Activated naive CD8-positive, alpha-beta T cell treated with anti-CD3 and anti-CD28 coated beads, Interleukin-2, amount 10 ng/mL, durations not matched to agents 7 days and 5 days (primary cell): ENCODE measurements around the gene PARM1. TPM values are rescaled to one million over a fixed set of nuclear protein-coding genes. Genes with fewer than 3 reads are reported as not detected.

Source experiments
- ATAC-seq: fragments of 150-1000 bp; cut with Tn5 transposase; one replicate; pipeline ENCODE4 v1.10.0; 2021; ENCODE audit warnings: low read depth, moderate library complexity
- POLR2A ChIA-PET: fragments of 350-600 bp; sonication (Branson Sonifier 250); formaldehyde crosslinking; loops from one replicate; lab custom pipeline; 2021; ENCODE audit warnings: antibody characterized with exemption; lab: Charles Lee
- DNase-seq: peaks from one replicate; pipeline ENCODE4 v3.0.0; 2021
- H3K27ac Mint-ChIP-seq: one replicate; pipeline ENCODE4 v1.8.0; 2022; ENCODE audit warnings: mild to moderate bottlenecking, mixed read lengths
- H3K27me3 Mint-ChIP-seq: one replicate; pipeline ENCODE4 v1.8.0; 2022; ENCODE audit warnings: mild to moderate bottlenecking, moderate library complexity, mixed read lengths
- H3K36me3 Mint-ChIP-seq: one replicate; pipeline ENCODE4 v1.8.0; 2021; ENCODE audit warnings: mild to moderate bottlenecking, mixed read lengths
- H3K4me1 Mint-ChIP-seq: one replicate; pipeline ENCODE4 v1.8.0; 2021; ENCODE audit warnings: mixed read lengths
- H3K4me3 Mint-ChIP-seq: one replicate; pipeline ENCODE4 v1.8.0; 2022; ENCODE audit warnings: mild to moderate bottlenecking, moderate library complexity, mixed read lengths
- H3K9me3 Mint-ChIP-seq: one replicate; pipeline ENCODE4 v1.8.0; 2021; ENCODE audit warnings: mixed read lengths
- total RNA-seq, 2 experiments: library from RNA; stranded (reverse); gene quantifications; one replicate each; pipeline ENCODE4 v1.2.3, GENCODE V29; 2021

PARM1 gene
- total RNA-seq, 2 experiments from 2014 or later = not detected

- Mint-ChIP-seq H3K27me3 (no peaks in the 10 kb centered on the region), H3K4me3 (no peak overlapping the region), H3K27ac (no peak overlapping the region), H3K36me3 (no peaks in the 10 kb centered on the region), H3K9me3 (peaks cover 6% of the 10 kb centered on the region), H3K4me1 (no peaks in the 10 kb centered on the region)
- ATAC-seq (no peak), DNase-seq (no peak)
- POLR2A ChIA-PET = no interaction called here
These were observed 72.8 kb downstream of the PARM1 start for GRCh38 chr4:75005727-75006126.

GRCh38 chr4:75007891-75008290, 75.0 kb downstream of the PARM1 start:
- H3K9me3 Mint-ChIP-seq = peaks cover 8% of the 10 kb centered on the region
- no peak overlapping the region for H3K4me3 Mint-ChIP-seq

GRCh38 chr4:75009138-75009537, 76.2 kb downstream of the PARM1 start:
- H3K4me3 Mint-ChIP-seq = no peak overlapping the region
- H3K9me3 Mint-ChIP-seq = peaks cover 8% of the 10 kb centered on the region

More at GRCh38 chr4:75007891-75008290, 75.0 kb downstream of the PARM1 start:
- Mint-ChIP-seq H3K36me3 (no peaks in the 10 kb centered on the region), H3K27ac (no peak overlapping the region), H3K27me3 (no peaks in the 10 kb centered on the region), H3K4me1 (no peaks in the 10 kb centered on the region)
- DNase-seq = no peak
- POLR2A ChIA-PET = no interaction called here
- ATAC-seq = no peak

GRCh38 chr4:75011131-75011795, 78.3 kb downstream of the PARM1 start:
- H3K9me3 Mint-ChIP-seq = peaks cover 8% of the 10 kb centered on the region
- no peak overlapping the region for H3K27ac Mint-ChIP-seq
- H3K4me3 Mint-ChIP-seq = no peak overlapping the region
- POLR2A ChIA-PET = no interaction called here
- H3K36me3 Mint-ChIP-seq = no peaks in the 10 kb centered on the region
- H3K27me3 Mint-ChIP-seq = no peaks in the 10 kb centered on the region
- DNase-seq (no peak), ATAC-seq (no peak)
- no peaks in the 10 kb centered on the region for H3K4me1 Mint-ChIP-seq

More at GRCh38 chr4:75009138-75009537, 76.2 kb downstream of the PARM1 start:
- Mint-ChIP-seq H3K36me3 (no peaks in the 10 kb centered on the region), H3K4me1 (no peaks in the 10 kb centered on the region), H3K27ac (no peak overlapping the region), H3K27me3 (no peaks in the 10 kb centered on the region)
- ATAC-seq (no peak), DNase-seq (no peak)
- POLR2A ChIA-PET = no interaction called here

- POLR2A ChIA-PET = no interaction called here
These were observed 82.7 kb downstream of the PARM1 start for GRCh38 chr4:75015627-75016026.

GRCh38 chr4:75016472-75016871, 83.6 kb downstream of the PARM1 start:
- no peak overlapping the region for H3K27ac Mint-ChIP-seq
- H3K4me3 Mint-ChIP-seq = no peak overlapping the region
- no peak for DNase-seq
- POLR2A ChIA-PET = no interaction called here
- H3K9me3 Mint-ChIP-seq = no peaks in the 10 kb centered on the region
- H3K27me3 Mint-ChIP-seq = no peaks in the 10 kb centered on the region
- H3K36me3 Mint-ChIP-seq = no peaks in the 10 kb centered on the region
- no peaks in the 10 kb centered on the region for H3K4me1 Mint-ChIP-seq
- ATAC-seq = no peak

More at GRCh38 chr4:75015627-75016026, 82.7 kb downstream of the PARM1 start:
- DNase-seq (no peak), ATAC-seq (no peak)
- H3K4me1 Mint-ChIP-seq = no peaks in the 10 kb centered on the region
- peaks cover 2% of the 10 kb centered on the region for H3K9me3 Mint-ChIP-seq
- no peak overlapping the region for H3K27ac Mint-ChIP-seq
- H3K4me3 Mint-ChIP-seq = no peak overlapping the region
- H3K36me3 Mint-ChIP-seq = no peaks in the 10 kb centered on the region
- no peaks in the 10 kb centered on the region for H3K27me3 Mint-ChIP-seq

- no peak for DNase-seq
- no peak for ATAC-seq
- POLR2A ChIA-PET = no interaction called here
- Mint-ChIP-seq H3K4me3 (no peak overlapping the region), H3K36me3 (no peaks in the 10 kb centered on the region), H3K27ac (no peak overlapping the region), H3K9me3 (no peaks in the 10 kb centered on the region), H3K27me3 (no peaks in the 10 kb centered on the region), H3K4me1 (no peaks in the 10 kb centered on the region)
These were observed 86.0 kb downstream of the PARM1 start for GRCh38 chr4:75018811-75019479.

- Mint-ChIP-seq H3K4me3 (no peak overlapping the region), H3K9me3 (no peaks in the 10 kb centered on the region), H3K27ac (no peak overlapping the region), H3K27me3 (no peaks in the 10 kb centered on the region), H3K36me3 (no peaks in the 10 kb centered on the region), H3K4me1 (no peaks in the 10 kb centered on the region)
- no peak for DNase-seq
- no peak for ATAC-seq
- POLR2A ChIA-PET = no interaction called here
These were observed 92.5 kb downstream of the PARM1 start for GRCh38 chr4:75025431-75025830.

- Mint-ChIP-seq H3K9me3 (no peaks in the 10 kb centered on the region), H3K4me1 (no peaks in the 10 kb centered on the region), H3K4me3 (no peak overlapping the region), H3K36me3 (no peaks in the 10 kb centered on the region), H3K27me3 (no peaks in the 10 kb centered on the region), H3K27ac (no peak overlapping the region)
- POLR2A ChIA-PET = no interaction called here
- no peak for ATAC-seq
- DNase-seq = no peak
These were observed 95.4 kb downstream of the PARM1 start for GRCh38 chr4:75028196-75028854.

- no peak for DNase-seq
- no peaks in the 10 kb centered on the region for H3K27me3 Mint-ChIP-seq
- ATAC-seq = no peak
- H3K36me3 Mint-ChIP-seq = no peaks in the 10 kb centered on the region
- H3K4me3 Mint-ChIP-seq = no peak overlapping the region
- H3K4me1 Mint-ChIP-seq = no peaks in the 10 kb centered on the region
- POLR2A ChIA-PET = no interaction called here
- H3K27ac Mint-ChIP-seq = no peak overlapping the region
- H3K9me3 Mint-ChIP-seq = no peaks in the 10 kb centered on the region
These were observed 97.1 kb downstream of the PARM1 start for GRCh38 chr4:75030028-75030427.

- H3K36me3 Mint-ChIP-seq = no peaks in the 10 kb centered on the region
- no peaks in the 10 kb centered on the region for H3K27me3 Mint-ChIP-seq
- POLR2A ChIA-PET = no interaction called here
- H3K4me1 Mint-ChIP-seq = no peaks in the 10 kb centered on the region
- ATAC-seq (no peak), DNase-seq (no peak)
- no peak overlapping the region for H3K27ac Mint-ChIP-seq
- no peak overlapping the region for H3K4me3 Mint-ChIP-seq
- no peaks in the 10 kb centered on the region for H3K9me3 Mint-ChIP-seq
These were observed 97.8 kb downstream of the PARM1 start for GRCh38 chr4:75030649-75031235.

GRCh38 chr4:75031775-75032174, 98.9 kb downstream of the PARM1 start:
- POLR2A ChIA-PET = no interaction called here
- H3K36me3 Mint-ChIP-seq = no peaks in the 10 kb centered on the region

GRCh38 chr4:75034523-75034922, 101.6 kb downstream of the PARM1 start:
- no peak overlapping the region for H3K4me3 Mint-ChIP-seq
- POLR2A ChIA-PET = no interaction called here
- H3K4me1 Mint-ChIP-seq = no peaks in the 10 kb centered on the region
- no peak overlapping the region for H3K27ac Mint-ChIP-seq
- no peaks in the 10 kb centered on the region for H3K9me3 Mint-ChIP-seq
- no peaks in the 10 kb centered on the region for H3K36me3 Mint-ChIP-seq
- DNase-seq = no peak
- no peaks in the 10 kb centered on the region for H3K27me3 Mint-ChIP-seq
- ATAC-seq = no peak

More at GRCh38 chr4:75031775-75032174, 98.9 kb downstream of the PARM1 start:
- no peaks in the 10 kb centered on the region for H3K9me3 Mint-ChIP-seq
- no peaks in the 10 kb centered on the region for H3K27me3 Mint-ChIP-seq
- H3K27ac Mint-ChIP-seq = no peak overlapping the region
- no peak overlapping the region for H3K4me3 Mint-ChIP-seq
- H3K4me1 Mint-ChIP-seq = no peaks in the 10 kb centered on the region
- DNase-seq = no peak
- no peak for ATAC-seq
